Measurements from ENCODE around the gene SSH2.

Gene SSH2

DNA sequence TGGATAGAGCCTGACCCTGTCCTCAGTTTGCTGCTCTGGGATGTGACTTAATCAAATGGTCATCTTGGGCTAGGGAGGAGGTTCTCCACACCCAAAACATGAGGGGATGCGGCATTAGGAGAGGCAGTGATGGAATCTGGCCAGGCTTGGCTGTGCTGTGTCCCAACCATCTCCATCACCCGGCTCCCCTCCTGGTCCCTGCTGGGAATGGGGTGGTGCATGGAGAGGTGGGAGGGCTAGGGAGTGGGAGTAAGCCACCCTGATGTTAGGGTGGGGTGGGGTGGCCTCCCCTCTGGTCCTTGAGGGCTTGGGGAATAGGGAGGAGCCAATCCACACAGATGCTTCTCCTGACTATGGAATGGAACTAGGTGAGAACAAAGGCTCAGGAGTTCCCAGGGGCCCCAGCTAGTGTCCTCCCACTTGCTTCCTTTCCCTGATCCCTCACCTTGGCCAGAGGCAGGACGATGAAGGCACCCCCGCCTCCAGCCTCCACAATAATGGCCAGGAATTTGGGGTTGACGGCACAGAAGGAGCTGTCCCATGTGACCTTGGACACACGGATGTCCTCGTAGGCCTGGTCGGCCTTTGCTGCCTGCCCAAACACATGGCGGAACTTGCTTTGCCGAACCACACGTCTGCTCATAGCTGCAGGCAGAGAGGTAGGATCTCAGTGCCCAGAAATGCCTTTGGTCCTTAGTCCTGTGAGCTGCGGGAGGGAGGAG is 309.1 kb downstream of the SSH2 start:
- DNase-seq: no peak

- no peak for DNase-seq
Measured at GRCh38 chr17:29620271-29620670, 309.8 kb downstream of the SSH2 start.

GRCh38 chr17:29619251-29619650 is 310.8 kb downstream of the SSH2 start:
- no peak for DNase-seq

GRCh38 chr17:29618272-29619065 is 311.6 kb downstream of the SSH2 start:
- no peak for DNase-seq

DNA sequence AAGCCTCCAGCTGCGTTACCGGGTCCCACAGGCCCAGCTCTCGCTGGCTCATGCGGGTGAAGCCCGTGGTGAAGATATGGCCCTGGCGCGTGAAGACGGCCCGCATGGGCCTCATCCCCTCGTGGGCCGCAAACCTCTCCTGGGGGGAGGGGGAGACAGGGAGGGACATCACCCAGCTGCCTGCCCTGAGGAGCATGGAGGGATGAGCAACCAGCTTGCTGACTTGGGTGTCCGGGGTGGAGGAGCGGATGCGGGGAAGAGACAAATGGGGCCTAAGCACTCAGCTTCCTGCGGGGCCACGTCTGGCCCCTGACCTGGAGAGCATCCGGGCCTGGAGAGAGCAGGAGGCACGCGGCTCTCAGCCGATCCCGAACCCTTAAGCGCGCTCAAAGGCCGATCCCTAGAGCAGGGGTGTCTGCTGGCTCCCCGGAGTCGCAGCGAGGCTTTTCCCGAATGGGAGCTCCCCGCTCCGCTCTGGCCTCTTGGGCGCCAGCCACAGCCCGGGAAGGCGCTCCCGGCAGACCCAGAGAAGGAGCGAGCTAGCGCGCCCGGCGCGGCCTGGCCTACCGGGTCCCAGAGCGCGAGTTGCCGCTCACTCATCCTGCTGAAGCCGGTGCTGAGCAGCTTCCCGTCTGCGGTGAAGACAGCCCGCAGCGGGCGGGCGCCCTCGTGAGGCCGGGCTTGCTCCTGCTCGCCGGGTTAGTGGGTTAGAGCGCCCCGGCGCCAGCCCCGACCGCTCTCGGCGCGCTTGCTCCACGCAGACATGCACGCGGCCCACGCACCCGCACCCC is 312.4 kb downstream of the SSH2 start:
- DNase-seq: peak; percentile 85

- peak; percentile 89 for DNase-seq
Measured at GRCh38 chr17:29617125-29617480, 312.9 kb downstream of the SSH2 start.

- DNase-seq: no peak
Measured at GRCh38 chr17:29616300-29617048, 313.6 kb downstream of the SSH2 start.

- DNase-seq: peak; percentile 70
Measured at GRCh38 chr17:29615492-29616299, 314.3 kb downstream of the SSH2 start.

- DNase-seq: no peak
Measured at GRCh38 chr17:29615048-29615385, 315.0 kb downstream of the SSH2 start.

DNA sequence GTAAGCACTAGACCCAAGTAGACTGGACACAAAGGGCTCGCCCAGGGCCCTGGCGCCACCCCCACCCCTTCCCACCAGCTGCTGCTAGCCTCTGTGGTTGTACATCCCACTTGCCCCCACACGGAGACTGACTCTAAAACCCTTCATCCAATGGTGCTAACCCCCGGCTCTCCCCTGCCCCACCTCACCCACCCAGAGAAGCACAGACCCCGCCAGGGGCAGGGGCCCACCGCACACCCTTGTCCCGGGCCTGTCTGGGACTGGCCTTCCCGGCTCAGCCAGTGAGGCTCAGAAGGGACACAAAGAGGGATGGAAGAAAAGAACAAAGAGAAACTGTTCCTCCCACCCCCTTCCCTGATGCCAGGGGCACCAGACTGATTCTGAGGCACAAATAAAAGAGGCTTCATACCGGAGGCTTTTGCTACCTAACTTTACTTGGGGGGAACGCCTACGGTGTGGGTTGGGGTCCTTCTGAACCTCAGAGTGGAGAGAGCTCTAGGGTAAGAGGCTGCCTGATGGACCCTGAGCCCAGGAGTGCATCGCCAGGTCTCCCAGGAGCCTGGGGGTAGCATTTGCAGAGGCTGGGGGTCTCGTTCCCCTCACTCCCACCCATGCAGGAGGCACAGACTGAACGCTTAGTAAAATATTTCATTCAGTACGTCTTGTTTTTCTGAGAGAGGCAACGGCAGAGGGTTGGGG is 315.5 kb downstream of the SSH2 start:
- no peak for DNase-seq

GRCh38 chr17:29613856-29614255 is 316.2 kb downstream of the SSH2 start:
- DNase-seq: no peak

DNA sequence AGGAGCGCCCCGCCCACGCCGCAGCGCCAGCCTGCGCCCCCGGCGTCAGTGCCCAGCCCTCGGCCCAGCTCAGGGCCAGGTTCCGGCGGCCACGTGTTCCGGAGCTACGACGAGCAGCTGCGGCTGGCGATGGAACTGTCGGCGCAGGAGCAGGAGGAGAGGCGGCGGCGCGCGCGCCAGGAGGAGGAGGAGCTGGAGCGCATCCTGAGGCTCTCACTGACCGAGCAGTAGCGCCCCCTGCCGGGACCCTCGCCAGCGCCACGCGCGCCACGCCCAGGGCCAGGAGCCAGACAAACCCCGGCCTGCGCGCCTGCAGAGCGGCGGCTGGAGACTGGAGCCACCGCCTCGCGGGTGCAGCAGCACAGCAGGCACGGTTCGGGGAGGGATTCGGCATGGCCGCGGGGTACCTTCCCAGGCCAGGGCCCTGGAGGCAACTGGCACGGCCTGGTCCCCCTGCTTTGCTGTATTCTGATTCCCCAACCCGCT is 316.6 kb downstream of the SSH2 start:
- DNase-seq: no peak

DNA sequence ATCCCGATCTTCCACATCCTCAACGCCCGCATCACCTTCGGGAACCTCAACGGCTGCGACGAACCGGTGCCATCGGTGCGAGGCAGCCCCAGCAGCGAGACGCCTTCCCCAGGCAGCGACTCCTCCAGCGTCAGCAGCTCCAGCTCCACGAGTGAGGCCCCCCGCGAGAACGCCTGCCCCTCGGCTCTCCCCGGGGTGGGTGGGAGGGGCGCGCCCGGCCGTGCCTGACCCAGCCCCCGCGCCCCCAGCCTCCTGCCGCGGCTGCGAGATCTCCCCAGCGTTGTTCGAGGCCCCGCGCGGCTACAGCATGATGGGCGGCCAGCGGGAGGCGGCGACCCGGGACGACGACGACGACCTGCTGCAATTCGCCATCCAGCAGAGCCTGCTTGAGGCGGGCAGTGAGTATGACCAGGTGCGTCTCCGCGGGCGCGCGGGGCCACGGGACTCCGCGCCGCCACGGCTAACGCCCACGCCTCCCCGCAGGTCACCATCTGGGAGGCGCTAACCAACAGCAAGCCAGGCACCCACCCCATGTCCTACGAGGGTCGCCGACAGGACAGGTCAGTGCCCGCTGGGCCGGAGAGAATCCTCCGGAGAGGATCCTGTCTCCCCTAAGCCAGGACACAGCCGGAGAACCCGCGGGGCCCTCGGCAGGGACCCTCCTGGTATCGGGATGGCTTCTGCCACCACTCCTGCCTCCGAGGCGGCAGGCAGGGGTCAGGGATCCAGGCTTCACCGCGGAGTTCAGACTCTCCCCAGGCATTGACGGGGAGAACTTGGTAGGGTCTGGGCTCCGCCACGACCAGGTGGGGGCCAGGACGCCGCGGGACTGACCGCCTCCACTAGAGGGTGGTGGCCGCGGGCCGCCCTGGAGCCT is 317.4 kb downstream of the SSH2 start:
- DNase-seq: no peak

GRCh38 chr17:29612094-29612403 is 318.0 kb downstream of the SSH2 start:
- DNase-seq: no peak

- no peak for DNase-seq
Measured at GRCh38 chr17:29611351-29612093, 318.5 kb downstream of the SSH2 start.

DNA sequence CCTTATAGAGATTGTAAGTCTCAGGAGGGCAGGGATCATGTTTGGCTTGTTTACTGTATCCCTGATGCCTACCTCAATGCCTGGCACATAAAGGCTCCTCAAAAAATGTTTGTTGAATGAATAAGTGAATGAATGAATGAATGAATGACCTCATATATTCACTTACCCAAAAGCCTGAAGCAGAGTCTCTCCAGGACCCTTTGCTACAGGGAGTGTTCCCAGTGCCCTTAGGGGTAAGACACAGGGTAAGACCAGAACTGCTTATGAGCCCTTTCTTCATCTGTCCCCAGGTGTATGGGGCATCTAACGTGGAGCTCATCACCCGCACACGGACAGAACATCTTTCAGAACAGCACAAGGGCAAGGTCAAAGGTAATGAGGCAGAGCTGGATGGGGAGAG is 319.6 kb downstream of the SSH2 start:
- DNase-seq: no peak

GRCh38 chr17:29608986-29609385 is 321.0 kb downstream of the SSH2 start:
- no peak for DNase-seq

GRCh38 chr17:29607557-29608195 is 322.4 kb downstream of the SSH2 start:
- DNase-seq: no peak

GRCh38 chr17:29603109-29603674 is 326.8 kb downstream of the SSH2 start:
- no peak for DNase-seq

Measured in NCI-H2171 (cell line).